HEK293 (cell line): ENCODE data around the gene TNFRSF21.

Source experiments
- EGR2 ChIP-seq: fragments of 450-650 bp; formaldehyde crosslinking; IDR thresholded peaks from 2 replicates; pipeline ENCODE4 v1.5.1; 2016; ENCODE audit warnings: low read depth, missing biosample characterization, missing genetic modification characterization
- SP2 ChIP-seq: fragments of 450-650 bp; formaldehyde crosslinking; IDR thresholded peaks from 2 replicates; pipeline ENCODE4 v1.5.1; 2016; ENCODE audit warnings: missing biosample characterization, missing genetic modification characterization
- ZNF169 ChIP-seq: fragments of 450-650 bp; formaldehyde crosslinking; IDR thresholded peaks from 2 replicates; pipeline ENCODE4 v1.5.1; 2016; ENCODE audit warnings: missing biosample characterization, missing genetic modification characterization
- ZNF776 ChIP-seq: fragments of 450-650 bp; formaldehyde crosslinking; IDR thresholded peaks from 2 replicates; pipeline ENCODE4 v1.5.0; 2017; ENCODE audit warnings: missing biosample characterization, missing genetic modification characterization, borderline replicate concordance
- TF ChIP-seq, protein P1 (sequence below): fragments of 450-650 bp; formaldehyde crosslinking; IDR thresholded peaks from 2 replicates; pipeline ENCODE4 v1.5.1; 2016; ENCODE audit warnings: missing biosample characterization, missing genetic modification characterization

DNA sequence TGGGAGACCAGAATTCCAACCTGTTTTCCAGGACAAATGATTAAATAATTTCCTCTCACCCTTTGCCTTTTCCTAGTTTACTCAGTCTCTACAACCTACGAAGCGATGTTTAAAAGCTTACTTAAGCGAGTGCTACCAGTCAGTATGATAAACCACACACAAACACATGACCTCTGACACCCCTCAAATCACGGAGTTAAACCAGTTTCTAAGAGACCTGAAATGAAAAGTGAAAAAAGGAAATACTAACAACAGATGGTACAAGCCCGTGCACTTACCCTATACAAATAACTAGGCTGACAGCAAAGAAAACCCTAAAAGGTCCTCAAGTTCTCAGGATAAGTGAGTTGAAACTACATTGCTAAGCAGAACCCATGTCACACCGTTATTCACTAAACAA, 7.7 kb downstream of the TNFRSF21 start:
- TF ChIP-seq ZNF169 (tag by site-specific recombination) (no peak), ZNF776 (no peak), SP2 (tag by site-specific recombination) (no peak), EGR2 (tag by site-specific recombination) (no peak)
- TF ChIP-seq, protein P1, sequence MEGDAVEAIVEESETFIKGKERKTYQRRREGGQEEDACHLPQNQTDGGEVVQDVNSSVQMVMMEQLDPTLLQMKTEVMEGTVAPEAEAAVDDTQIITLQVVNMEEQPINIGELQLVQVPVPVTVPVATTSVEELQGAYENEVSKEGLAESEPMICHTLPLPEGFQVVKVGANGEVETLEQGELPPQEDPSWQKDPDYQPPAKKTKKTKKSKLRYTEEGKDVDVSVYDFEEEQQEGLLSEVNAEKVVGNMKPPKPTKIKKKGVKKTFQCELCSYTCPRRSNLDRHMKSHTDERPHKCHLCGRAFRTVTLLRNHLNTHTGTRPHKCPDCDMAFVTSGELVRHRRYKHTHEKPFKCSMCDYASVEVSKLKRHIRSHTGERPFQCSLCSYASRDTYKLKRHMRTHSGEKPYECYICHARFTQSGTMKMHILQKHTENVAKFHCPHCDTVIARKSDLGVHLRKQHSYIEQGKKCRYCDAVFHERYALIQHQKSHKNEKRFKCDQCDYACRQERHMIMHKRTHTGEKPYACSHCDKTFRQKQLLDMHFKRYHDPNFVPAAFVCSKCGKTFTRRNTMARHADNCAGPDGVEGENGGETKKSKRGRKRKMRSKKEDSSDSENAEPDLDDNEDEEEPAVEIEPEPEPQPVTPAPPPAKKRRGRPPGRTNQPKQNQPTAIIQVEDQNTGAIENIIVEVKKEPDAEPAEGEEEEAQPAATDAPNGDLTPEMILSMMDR, result no peak
